Liver (tissue), 3 donors: ENCODE results near the gene EIF4G3.

Experiments used
- EGR1 ChIP-seq, 2 donors: IDR thresholded peaks; 2 replicates each; pipeline ENCODE4 v1.6.1; 2016 to 2018; ENCODE audit warnings: antibody characterized with exemption in 2 of 2, low read depth in 2 of 2
- FOXA1 ChIP-seq: IDR thresholded peaks from 2 replicates; pipeline ENCODE4 v1.6.1; 2016; ENCODE audit warnings: antibody characterized with exemption
- GABPA ChIP-seq, 2 donors: IDR thresholded peaks in 1 of 2; conservative IDR thresholded peaks in 1 of 2; 2 replicates each; pipeline ENCODE4 v1.6.1; 2016; ENCODE audit warnings: antibody characterized with exemption in 2 of 2, mild to moderate bottlenecking in 1 of 2, moderate library complexity in 1 of 2
- JUND ChIP-seq, 2 donors: IDR thresholded peaks; 2 replicates each; pipeline ENCODE4 v1.6.1; 2016; ENCODE audit warnings: antibody characterized with exemption in 2 of 2
- TAF1 ChIP-seq: conservative IDR thresholded peaks from 2 replicates; pipeline ENCODE4 v1.6.1; 2016; ENCODE audit warnings: antibody characterized with exemption, mild to moderate bottlenecking
- TF ChIP-seq, protein P1 (sequence below): fragments of 150-350 bp; IDR thresholded peaks from 2 replicates; pipeline ENCODE4 v1.5.1; 2017; ENCODE audit warnings: improper control_type of control experiment, low read depth, low read length; ENCODE audit not compliant: missing input control
- TF ChIP-seq, protein P2 (sequence below): IDR thresholded peaks from 2 replicates; pipeline ENCODE4 v1.6.1; 2016; ENCODE audit warnings: antibody characterized with exemption
- TF ChIP-seq, protein P3 (sequence below): IDR thresholded peaks from 2 replicates; pipeline ENCODE4 v1.6.1; 2016; ENCODE audit warnings: antibody characterized with exemption, mild to moderate bottlenecking
- donor health status: healthy.
- donor health status: healthy.

DNA sequence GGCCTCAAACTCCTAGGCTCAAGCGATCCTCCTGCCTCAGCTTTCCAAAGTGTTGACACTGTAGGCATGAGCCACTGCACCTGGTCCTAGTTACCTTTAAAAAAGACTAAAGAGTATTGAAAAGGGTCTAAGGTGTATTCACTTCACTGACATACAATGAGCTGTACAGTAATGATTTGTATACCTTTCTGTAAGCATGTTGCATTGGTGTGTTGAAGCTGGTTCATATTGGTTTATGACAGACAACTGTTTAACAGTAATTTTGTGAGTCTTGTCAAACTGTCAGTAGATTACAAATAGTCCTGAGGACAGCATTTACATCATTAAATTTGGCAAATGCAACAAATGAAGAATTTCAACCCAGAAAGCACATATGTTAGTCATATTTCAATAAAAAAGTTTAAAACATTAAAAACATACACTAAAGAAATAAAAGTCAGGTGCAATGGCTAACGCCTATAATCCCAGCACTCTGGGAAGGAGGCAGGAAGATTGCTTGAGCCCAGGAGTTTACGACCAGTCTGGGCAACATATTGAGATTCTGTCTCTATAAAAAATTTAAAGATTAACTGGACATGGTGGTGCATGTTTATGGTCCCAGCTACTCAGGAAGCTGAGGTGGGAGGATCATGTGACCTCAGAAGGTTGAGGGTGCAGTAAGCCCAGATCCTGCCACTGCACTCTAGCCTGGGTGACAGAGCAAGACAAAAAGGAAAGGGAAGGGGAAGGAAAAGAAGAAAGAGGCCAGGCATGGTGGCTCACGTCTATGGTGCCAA is 301.3 kb downstream of the EIF4G3 start:
- TF ChIP-seq, protein P1, sequence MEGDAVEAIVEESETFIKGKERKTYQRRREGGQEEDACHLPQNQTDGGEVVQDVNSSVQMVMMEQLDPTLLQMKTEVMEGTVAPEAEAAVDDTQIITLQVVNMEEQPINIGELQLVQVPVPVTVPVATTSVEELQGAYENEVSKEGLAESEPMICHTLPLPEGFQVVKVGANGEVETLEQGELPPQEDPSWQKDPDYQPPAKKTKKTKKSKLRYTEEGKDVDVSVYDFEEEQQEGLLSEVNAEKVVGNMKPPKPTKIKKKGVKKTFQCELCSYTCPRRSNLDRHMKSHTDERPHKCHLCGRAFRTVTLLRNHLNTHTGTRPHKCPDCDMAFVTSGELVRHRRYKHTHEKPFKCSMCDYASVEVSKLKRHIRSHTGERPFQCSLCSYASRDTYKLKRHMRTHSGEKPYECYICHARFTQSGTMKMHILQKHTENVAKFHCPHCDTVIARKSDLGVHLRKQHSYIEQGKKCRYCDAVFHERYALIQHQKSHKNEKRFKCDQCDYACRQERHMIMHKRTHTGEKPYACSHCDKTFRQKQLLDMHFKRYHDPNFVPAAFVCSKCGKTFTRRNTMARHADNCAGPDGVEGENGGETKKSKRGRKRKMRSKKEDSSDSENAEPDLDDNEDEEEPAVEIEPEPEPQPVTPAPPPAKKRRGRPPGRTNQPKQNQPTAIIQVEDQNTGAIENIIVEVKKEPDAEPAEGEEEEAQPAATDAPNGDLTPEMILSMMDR = no peak
- no peak for TF ChIP-seq GABPA (IDR thresholded peaks at IDR 0.05 in 1 of 2, conservative IDR thresholded peaks at IDR 0.05 in 1 of 2)
- TF ChIP-seq JUND (IDR thresholded peaks at IDR 0.05) = no peak
- no peak for TF ChIP-seq FOXA1
- TF ChIP-seq, protein P2, sequence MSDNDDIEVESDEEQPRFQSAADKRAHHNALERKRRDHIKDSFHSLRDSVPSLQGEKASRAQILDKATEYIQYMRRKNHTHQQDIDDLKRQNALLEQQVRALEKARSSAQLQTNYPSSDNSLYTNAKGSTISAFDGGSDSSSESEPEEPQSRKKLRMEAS = no peak
- TF ChIP-seq, protein P3, sequence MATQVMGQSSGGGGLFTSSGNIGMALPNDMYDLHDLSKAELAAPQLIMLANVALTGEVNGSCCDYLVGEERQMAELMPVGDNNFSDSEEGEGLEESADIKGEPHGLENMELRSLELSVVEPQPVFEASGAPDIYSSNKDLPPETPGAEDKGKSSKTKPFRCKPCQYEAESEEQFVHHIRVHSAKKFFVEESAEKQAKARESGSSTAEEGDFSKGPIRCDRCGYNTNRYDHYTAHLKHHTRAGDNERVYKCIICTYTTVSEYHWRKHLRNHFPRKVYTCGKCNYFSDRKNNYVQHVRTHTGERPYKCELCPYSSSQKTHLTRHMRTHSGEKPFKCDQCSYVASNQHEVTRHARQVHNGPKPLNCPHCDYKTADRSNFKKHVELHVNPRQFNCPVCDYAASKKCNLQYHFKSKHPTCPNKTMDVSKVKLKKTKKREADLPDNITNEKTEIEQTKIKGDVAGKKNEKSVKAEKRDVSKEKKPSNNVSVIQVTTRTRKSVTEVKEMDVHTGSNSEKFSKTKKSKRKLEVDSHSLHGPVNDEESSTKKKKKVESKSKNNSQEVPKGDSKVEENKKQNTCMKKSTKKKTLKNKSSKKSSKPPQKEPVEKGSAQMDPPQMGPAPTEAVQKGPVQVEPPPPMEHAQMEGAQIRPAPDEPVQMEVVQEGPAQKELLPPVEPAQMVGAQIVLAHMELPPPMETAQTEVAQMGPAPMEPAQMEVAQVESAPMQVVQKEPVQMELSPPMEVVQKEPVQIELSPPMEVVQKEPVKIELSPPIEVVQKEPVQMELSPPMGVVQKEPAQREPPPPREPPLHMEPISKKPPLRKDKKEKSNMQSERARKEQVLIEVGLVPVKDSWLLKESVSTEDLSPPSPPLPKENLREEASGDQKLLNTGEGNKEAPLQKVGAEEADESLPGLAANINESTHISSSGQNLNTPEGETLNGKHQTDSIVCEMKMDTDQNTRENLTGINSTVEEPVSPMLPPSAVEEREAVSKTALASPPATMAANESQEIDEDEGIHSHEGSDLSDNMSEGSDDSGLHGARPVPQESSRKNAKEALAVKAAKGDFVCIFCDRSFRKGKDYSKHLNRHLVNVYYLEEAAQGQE = no peak
- no peak for TF ChIP-seq EGR1 (IDR thresholded peaks at IDR 0.05; ENCODE audit: low read depth in 2 of 2)
- no peak for TF ChIP-seq TAF1
